GM21737 (cell line): Measurements from ENCODE around the gene CRYGS.

ENCODE experiments used
- ATAC-seq: cut with Tn5 transposase; IDR thresholded peaks from one replicate; pipeline ENCODE4 v1.9.1; 2021; ENCODE audit warnings: mild to moderate bottlenecking, moderate library complexity; ENCODE audit not compliant: unreplicated experiment

The CRYGS gene

DNA sequence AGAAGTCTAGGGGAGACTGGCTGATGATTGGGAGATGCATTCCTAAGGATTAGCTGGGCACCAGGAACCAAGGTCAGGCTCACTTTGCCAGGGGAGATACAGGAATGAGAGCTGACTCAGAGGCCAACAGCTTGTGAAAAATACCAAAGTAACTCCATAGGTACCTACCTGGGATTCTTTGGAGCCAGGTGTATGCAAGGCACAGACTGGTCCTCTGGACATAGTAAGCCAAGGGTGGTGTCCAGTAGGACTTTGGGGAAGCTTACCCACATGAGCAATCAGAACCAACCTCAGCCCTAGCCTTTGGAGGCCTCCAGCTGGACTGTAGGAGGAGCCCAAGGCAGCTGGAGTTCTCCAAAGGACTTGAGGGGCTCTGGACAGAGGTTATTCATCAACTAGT, 47.5 kb downstream of the CRYGS start:
- ATAC-seq, result no peak

DNA sequence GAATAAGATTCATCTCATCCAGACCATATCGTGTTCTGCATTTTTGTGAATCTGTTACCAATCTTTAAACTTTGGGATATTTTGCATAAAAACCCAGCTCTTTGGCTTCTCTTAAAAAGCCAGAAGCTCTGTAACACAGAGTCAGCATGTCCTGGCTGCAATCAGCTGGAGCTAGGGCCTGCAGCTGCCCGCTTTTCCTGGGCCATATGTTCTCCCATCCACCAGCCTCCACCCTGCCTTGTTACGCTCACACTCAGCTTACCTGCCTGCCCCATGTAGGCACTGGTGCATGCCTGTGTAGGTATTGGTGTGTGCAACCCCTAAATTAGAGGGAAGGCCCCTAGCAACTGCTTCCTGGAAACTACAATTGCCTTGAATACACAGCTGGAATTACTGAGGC, 48.2 kb downstream of the CRYGS start:
- no peak for ATAC-seq

- no peak for ATAC-seq
Observed at GRCh38 chr3:186493525-186494255, 50.5 kb downstream of the CRYGS start.

DNA sequence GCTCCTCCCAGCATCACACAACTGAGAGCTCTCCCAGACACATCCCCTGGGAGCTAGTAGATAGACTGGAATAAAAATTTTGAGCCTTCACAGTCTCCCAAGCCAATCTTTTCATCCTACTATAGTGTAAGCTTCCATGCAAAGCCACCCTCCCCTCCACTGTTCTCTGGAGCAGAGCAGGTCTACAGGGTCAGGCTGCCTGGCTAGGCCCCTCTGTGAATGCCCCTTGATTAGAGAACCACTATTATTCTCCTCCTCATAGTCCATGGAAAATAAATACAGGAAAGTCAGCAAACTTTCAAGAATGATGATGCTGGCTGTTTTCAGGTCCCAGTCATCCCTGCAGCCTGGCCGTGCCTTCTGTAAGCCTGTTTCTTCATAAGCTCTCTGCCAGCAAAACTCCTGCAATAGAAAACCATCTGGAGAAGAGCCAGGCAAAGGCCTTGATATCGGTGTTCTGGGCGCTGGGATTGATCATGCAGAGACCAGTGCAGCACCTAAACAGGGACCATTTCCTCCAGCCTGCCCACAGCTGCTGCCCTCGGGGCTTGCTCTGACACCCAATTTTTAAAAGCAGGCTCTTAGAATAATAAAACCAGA, 51.7 kb downstream of the CRYGS start:
- ATAC-seq, result no peak

- no peak for ATAC-seq
Observed at GRCh38 chr3:186489507-186489906, 54.7 kb downstream of the CRYGS start.
